OCI-LY7 (cell line): Measurements from ENCODE around the gene COL9A3. TPM values are rescaled to one million over a fixed set of nuclear protein-coding genes. Genes with fewer than 3 reads are reported as not detected.
A peak's percentile ranks its signal among the peaks of the same experiment; 100 is the strongest.

Experiments
- BruUV-seq: library from RNA; stranded (reverse); fragments of 400-500 nt; replicated peaks from 2 replicates; lab custom pipeline; 2021; lab: Mats Ljungman, UMichigan
- CTCF ChIA-PET: fragments of 300-600 bp; sonication (Branson Sonifier 250); formaldehyde crosslinking; loops from one replicate; lab custom pipeline; 2022; ENCODE audit warnings: antibody characterized with exemption; ENCODE audit not compliant: unreplicated experiment; lab: Charles Lee
- POLR2A ChIA-PET: fragments of 300-600 bp; sonication (Branson Sonifier 250); formaldehyde crosslinking; loops from one replicate; lab custom pipeline; 2022; ENCODE audit warnings: antibody characterized with exemption; lab: Charles Lee
- DNase-seq: peaks from one replicate; pipeline ENCODE4 v3.0.0-alpha.2; 2015; ENCODE audit warnings: low spot score
- H2AFZ ChIP-seq: fragments of 200-600 bp; sonication (generic), shearing (Covaris generic); 2 replicates; pipeline ENCODE4 v1.6.1; 2014; ENCODE audit warnings: mild to moderate bottlenecking, antibody characterized with exemption, low read length, moderate library complexity
- H3K27ac ChIP-seq: fragments of 200-600 bp; sonication (generic); 2 replicates; pipeline ENCODE4 v1.5.1; 2014; ENCODE audit warnings: mixed run types, low read depth, mild to moderate bottlenecking, moderate library complexity, low read length, inconsistent platforms; ENCODE audit not compliant: poor library complexity, severe bottlenecking
- H3K36me3 ChIP-seq: fragments of 200-600 bp; sonication (generic); 2 replicates; pipeline ENCODE4 v1.6.1; 2014; ENCODE audit warnings: mild to moderate bottlenecking, antibody characterized with exemption, low read length, moderate library complexity, mixed read lengths; ENCODE audit not compliant: insufficient read depth
- H3K4me1 ChIP-seq: fragments of 200-600 bp; sonication (generic); 2 replicates; pipeline ENCODE4 v1.5.1; 2014; ENCODE audit warnings: mild to moderate bottlenecking, low read length; ENCODE audit not compliant: insufficient read depth, poor library complexity, severe bottlenecking
- H3K4me2 ChIP-seq: fragments of 200-600 bp; sonication (generic); 2 replicates; pipeline ENCODE4 v1.6.1; 2014; ENCODE audit warnings: mild to moderate bottlenecking, low read length
- H3K4me3 ChIP-seq: fragments of 200-600 bp; sonication (generic); 2 replicates; pipeline ENCODE4 v1.5.1; 2014; ENCODE audit warnings: mild to moderate bottlenecking, low read depth, low read length; ENCODE audit not compliant: poor library complexity, severe bottlenecking
- H3K79me2 ChIP-seq: fragments of 200-600 bp; sonication (generic); 2 replicates; pipeline ENCODE4 v1.6.1; 2016; ENCODE audit warnings: low read depth, mild to moderate bottlenecking, low read length, moderate library complexity, mixed read lengths; ENCODE audit not compliant: insufficient read depth
- H3K9me2 ChIP-seq: fragments of 200-600 bp; sonication (generic); 2 replicates; pipeline ENCODE4 v1.6.1; 2016; ENCODE audit warnings: mild to moderate bottlenecking, low read length, mixed read lengths; ENCODE audit not compliant: insufficient read depth
- H3K9me3 ChIP-seq: fragments of 200-600 bp; sonication (generic); 2 replicates; pipeline ENCODE4 v1.6.1; 2014; ENCODE audit warnings: mild to moderate bottlenecking, mixed run types, low read length, mixed read lengths
- H4K20me1 ChIP-seq: fragments of 200-600 bp; sonication (generic); 2 replicates; pipeline ENCODE4 v1.6.1; 2014; ENCODE audit warnings: mild to moderate bottlenecking, antibody characterized with exemption, low read length, moderate library complexity, mixed read lengths; ENCODE audit not compliant: insufficient read depth
- CTCF ChIP-seq: fragments of 200-600 bp; sonication (generic); conservative IDR thresholded peaks from 2 replicates; pipeline ENCODE4 v1.5.1; 2014; ENCODE audit warnings: mild to moderate bottlenecking, antibody characterized with exemption, low read length, moderate library complexity, mixed read lengths
- EZH2phosphoT487 ChIP-seq: fragments of 200-600 bp; sonication (generic); IDR thresholded peaks from 2 replicates; pipeline ENCODE4 v1.6.1; 2018; ENCODE audit warnings: low read depth, borderline replicate concordance, mild to moderate bottlenecking, mixed run types, antibody characterized with exemption, low read length, moderate library complexity, mixed read lengths
- intact Hi-C: fragments of 100-400 bp; cut with micrococcal nuclease; formaldehyde crosslinking; loops from one replicate; pipeline ENCODE4 v1.10.0; 2022; ENCODE audit not compliant: unreplicated experiment
- total RNA-seq, 2 experiments: library from RNA; depleted of rRNA in 1 of 2; stranded (reverse); fragments of >200 nt in 1 of 2; shearing (Covaris generic) in 1 of 2; gene quantifications; 2 replicates each; pipeline ENCODE4 v1.2.3, GENCODE V29; 2014 to 2022

Gene COL9A3
- total RNA-seq, 2 experiments from 2014 or later = 1.7 to 5.2 TPM

- Histone ChIP-seq H3K4me2 (0 out of 2 replicates have a peak overlapping the region, but pooled peaks have one; percentile 3), H3K9me2 (no peaks in the 10 kb centered on the region), H3K9me3 (no peaks in the 10 kb centered on the region), H4K20me1 (no peaks in the 10 kb centered on the region), H2AFZ (no peak overlapping the region), H3K4me1 (peaks cover 47% of the 10 kb centered on the region), H3K79me2 (no peaks in the 10 kb centered on the region), H3K36me3 (no peaks in the 10 kb centered on the region), H3K27ac (no peak overlapping the region), H3K4me3 (no peak overlapping the region)
- no peak for DNase-seq
- no TSS peak for BruUV-seq
- TF ChIP-seq EZH2phosphoT487 (no peak), CTCF (no peak)
- POLR2A ChIA-PET = no interaction called here
- intact Hi-C loops = no loop called here
- CTCF ChIA-PET = no interaction called here
These were observed 42.1 kb upstream of the COL9A3 start for GRCh38 chr20:62774762-62775161.

GRCh38 chr20:62775206-62775605, 41.6 kb upstream of the COL9A3 start:
- ChIA-PET POLR2A (no interaction called here), CTCF (no interaction called here)
- Histone ChIP-seq H3K79me2 (no peaks in the 10 kb centered on the region), H3K36me3 (no peaks in the 10 kb centered on the region), H3K27ac (no peak overlapping the region), H3K9me2 (no peaks in the 10 kb centered on the region), H2AFZ (no peak overlapping the region), H3K4me3 (no peak overlapping the region), H3K9me3 (no peaks in the 10 kb centered on the region), H4K20me1 (no peaks in the 10 kb centered on the region), H3K4me1 (peaks cover 47% of the 10 kb centered on the region), H3K4me2 (0 out of 2 replicates have a peak overlapping the region, but pooled peaks have one; percentile 3)
- no peak for TF ChIP-seq EZH2phosphoT487
- TF ChIP-seq CTCF = no peak
- no peak for DNase-seq
- no TSS peak for BruUV-seq
- intact Hi-C loops = no loop called here

- peaks cover 40% of the 10 kb centered on the region for H3K4me1 ChIP-seq
- BruUV-seq = no TSS peak
These were observed 40.7 kb upstream of the COL9A3 start for GRCh38 chr20:62776035-62776691.

More at GRCh38 chr20:62776035-62776691, 40.7 kb upstream of the COL9A3 start:
- no peaks in the 10 kb centered on the region for H3K9me2 ChIP-seq
- ChIA-PET POLR2A (no interaction called here), CTCF (no interaction called here)
- intact Hi-C loops = no loop called here
- TF ChIP-seq CTCF (no peak), EZH2phosphoT487 (no peak)
- no peaks in the 10 kb centered on the region for H4K20me1 ChIP-seq
- H3K79me2 ChIP-seq = no peaks in the 10 kb centered on the region
- no peaks in the 10 kb centered on the region for H3K9me3 ChIP-seq
- no peak for DNase-seq
- peak overlapping the region; percentile 44; the same call in 1 of the 2 replicates for H2AFZ ChIP-seq
- peak overlapping the region; percentile 85 for H3K4me2 ChIP-seq
- peak overlapping the region; percentile 63 for H3K4me3 ChIP-seq
- peak overlapping the region; percentile 67 for H3K27ac ChIP-seq
- no peaks in the 10 kb centered on the region for H3K36me3 ChIP-seq
